Activated CD4-positive, alpha-beta T cell treated with anti-CD3 and anti-CD28 coated beads, Interleukin-2, amount 50 U/mL, for 4 hours (primary cell): Measurements from ENCODE around the gene UBXN11.

Source experiments
- DNase-seq, 2 experiments: peaks; one replicate each; pipeline ENCODE4 v3.0.0-alpha.2; 2020

Gene UBXN11

DNA sequence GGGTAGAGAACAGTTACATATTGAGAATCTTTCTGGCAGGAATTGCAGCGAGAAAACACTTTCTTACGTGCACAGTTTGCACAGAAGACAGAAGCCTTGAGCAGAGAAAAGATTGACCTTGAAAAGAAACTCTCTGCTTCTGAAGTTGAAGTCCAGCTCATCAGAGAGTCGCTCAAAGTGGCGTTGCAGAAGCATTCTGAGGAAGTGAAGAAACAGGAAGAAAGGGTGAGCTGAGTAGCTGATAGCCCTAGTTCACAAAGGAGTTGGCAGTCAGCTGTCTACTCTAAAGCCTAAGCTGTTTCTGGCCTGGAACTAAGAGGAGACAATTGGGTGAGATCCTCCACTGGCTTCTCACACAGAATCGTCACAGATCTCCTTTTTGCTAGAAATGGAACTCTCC lies 46.9 kb downstream of the UBXN11 start:
- no peak for DNase-seq

GRCh38 chr1:26259005-26259404 lies 47.4 kb downstream of the UBXN11 start:
- DNase-seq: no peak

DNA sequence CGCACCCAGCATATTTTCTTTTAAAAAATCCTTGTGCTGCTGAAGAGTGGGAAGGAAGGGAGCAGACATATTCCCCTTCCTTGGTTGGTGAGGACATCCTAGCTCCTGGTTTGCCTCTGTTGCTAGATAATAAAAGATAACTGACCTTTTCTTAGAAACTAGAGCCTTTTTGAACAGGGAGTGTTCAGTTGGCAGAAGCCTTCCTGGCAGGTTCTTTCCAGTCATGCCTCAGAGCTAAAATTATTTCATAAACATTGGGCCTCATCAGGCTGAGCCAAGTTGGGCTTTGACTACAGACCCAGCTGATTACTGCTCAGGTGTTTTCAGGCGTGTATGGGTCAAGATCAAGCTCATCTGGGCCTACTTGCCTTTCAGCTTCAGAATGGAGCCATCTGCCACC lies 49.2 kb downstream of the UBXN11 start:
- no peak for DNase-seq

DNA sequence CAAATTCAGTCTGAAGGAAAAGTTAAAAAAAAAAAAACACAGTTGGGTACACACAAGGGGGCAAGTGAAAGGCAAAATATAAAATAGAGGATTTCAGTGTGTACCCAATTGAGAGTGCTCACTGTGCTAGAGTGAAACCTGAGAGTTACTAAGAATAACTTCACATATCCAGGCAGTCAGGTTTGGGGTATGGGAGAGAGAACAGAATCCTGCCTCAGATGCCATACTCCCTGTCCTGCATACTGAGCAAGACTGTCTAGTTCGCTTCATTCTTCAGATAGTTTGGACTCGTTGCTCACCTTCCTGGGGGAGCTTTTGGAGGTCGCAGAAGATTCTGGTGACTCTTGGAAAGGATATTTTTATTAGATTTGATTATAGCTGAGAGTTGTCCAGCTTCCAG lies 52.0 kb downstream of the UBXN11 start:
- DNase-seq: no peak

GRCh38 chr1:26252718-26253117 lies 53.7 kb downstream of the UBXN11 start:
- no peak for DNase-seq

GRCh38 chr1:26239936-26240335 lies 66.5 kb downstream of the UBXN11 start:
- DNase-seq: no peak

- no peak for DNase-seq
Measured at GRCh38 chr1:26237230-26237966, 69.0 kb downstream of the UBXN11 start.

- DNase-seq: peak in 1 of 2 experiments; percentile 2
Measured at GRCh38 chr1:26234644-26235370, 71.6 kb downstream of the UBXN11 start.

DNA sequence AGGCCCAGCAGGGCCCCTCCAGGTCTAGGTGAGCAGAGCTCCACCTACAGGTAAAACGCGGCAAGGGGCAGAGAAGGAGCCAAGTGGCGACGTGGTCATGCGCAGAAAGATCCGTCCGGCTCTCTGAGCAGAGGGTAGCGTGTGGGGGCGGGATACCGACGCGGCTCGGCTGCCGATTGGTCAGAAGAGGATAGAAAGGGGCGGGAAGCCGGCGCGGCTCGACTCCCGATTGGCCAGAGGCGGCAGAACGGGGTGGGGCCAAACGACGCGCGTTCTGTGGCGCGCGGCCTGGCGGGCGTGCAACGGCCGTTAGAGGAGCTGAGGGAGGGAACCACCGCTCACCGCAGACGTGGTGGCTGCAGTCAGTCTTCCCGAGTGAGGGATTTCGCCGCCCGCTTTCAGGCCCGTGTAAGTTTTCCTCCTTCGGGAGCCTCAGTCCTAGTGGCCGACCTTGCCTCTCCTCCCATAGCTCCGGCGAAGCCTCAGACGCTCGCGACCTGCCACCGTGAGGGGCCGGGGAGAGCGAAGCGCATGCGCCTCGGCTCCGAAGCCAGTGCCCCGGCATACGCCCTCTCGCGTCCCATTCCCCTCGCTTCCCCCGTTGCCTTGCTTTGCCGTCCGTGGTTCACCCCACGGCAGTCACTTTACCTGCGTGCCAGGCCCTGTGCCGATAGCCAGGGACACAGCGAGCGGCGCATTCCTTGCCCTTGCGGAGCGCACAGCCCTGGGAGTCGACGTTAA lies 72.4 kb downstream of the UBXN11 start, which contains the start of gene CEP85:
TSS of gene CEP85 (plus strand) at position 298 of the 741 bp plus-strand sequence. CDS start 5,584 bp downstream, outside the sequence.
- DNase-seq: peak; percentile 98
